ENCODE data around the gene SLCO4A1.

SLCO4A1 gene

DNA sequence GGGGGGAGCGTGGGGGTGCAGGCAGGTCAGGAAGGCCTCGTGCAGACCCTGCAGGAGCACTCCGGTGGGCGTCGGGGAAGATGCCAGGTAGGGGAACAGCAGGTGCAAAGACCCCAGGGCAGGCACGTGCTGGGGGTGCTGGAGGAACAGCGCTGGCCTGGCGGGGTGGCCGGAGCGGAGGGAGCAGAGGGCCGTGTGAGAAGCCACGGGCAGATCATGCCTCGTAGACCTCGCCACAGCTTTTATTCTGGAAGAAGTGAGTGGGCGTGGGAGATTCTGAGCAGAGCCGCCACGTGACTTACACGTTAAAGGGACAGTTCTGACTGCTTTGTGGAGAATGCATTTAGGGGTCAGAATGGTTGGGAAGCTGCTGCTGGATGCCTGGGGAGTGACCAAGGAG, 75.6 kb downstream of the SLCO4A1 start:
- DNase-seq (ENCODE audit: low spot score), result no peak

DNA sequence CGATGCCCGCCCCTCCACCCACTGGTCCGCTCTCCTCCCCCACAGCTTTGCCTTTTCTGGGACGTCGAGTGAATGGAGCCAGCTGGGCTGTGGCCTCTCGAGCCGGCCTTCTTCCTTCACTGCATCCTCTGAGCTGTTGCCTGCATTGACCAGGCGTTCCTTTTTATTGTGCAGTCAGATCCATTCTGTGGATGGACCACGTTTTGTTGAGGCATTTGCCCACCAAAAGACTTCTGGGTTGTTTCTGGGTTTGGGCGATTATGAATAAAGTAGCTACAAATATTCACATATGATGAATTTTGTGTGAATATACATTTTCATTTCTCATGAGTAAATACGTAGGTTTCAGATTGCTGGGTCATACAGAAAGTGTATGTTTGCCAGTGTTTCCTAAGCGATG, 76.2 kb downstream of the SLCO4A1 start:
- no peak for DNase-seq (ENCODE audit: low spot score)

DNA sequence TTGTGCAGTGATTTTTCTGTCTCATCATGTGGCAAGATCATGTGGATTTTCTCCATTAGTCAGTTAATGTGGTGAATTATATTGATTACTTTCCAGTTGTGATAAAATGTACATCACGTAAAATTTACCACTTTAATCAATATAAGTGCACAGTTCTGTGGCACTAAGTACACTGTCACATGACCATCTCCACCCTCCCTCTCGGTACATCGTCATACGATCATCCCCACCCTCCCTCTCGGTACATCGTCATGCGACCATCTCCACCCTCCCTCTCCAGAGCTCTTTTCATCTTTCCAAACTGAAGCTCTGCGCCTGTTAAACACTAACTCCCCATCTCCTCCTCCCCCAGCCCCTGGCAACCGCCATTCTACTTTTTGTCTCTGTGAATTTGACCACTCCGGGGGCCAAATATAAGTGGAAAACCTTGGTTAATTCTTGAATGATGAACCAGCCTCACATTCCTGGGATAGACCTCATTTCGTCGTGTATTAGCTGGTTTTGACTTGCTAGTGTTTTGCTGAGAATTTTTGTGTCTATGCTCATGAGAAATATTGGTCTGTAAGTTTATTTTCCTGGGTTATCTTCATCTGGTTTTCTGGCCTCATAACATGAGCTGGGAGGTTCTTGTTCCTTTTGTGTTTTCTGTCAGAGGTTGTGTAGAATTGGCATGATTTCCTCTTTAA, 77.1 kb downstream of the SLCO4A1 start:
- DNase-seq (ENCODE audit: low spot score), result no peak

Measured in Ammon's horn (tissue), 1 donor.